SK-N-SH (cell line): ENCODE results near the gene SPTBN1. TPM values are rescaled to one million over a fixed set of nuclear protein-coding genes. Genes with fewer than 3 reads are reported as not detected.
A peak's percentile ranks its signal among the peaks of the same experiment; 100 is the strongest.

Source experiments
- CTCF ChIA-PET: fragments of 300-600, 350-600 bp; formaldehyde crosslinking; extraction: SDS; loops from one replicate; lab custom pipeline; 2021; lab: Yijun Ruan, JAX
- POLR2A ChIA-PET: fragments of 350-600 bp; sonication (Branson Sonifier 250); formaldehyde crosslinking; extraction: SDS; loops from one replicate; lab custom pipeline; 2020; ENCODE audit warnings: antibody characterized with exemption, inconsistent platforms; lab: Yijun Ruan, JAX
- DNase-seq: peaks from one replicate; pipeline ENCODE4 v3.0.0; 2012
- H2AFZ ChIP-seq: fragments of 200-600 bp; sonication (generic); 2 replicates; pipeline ENCODE4 v1.8.1; 2016; ENCODE audit warnings: antibody characterized with exemption, mild to moderate bottlenecking, low read depth
- H3F3A ChIP-seq: fragments of 200-600 bp; sonication (generic); replicated peaks from 2 replicates; pipeline ENCODE3; 2016; ENCODE audit warnings: antibody characterized with exemption, mild to moderate bottlenecking; ENCODE audit not compliant: insufficient read depth
- H3K27ac ChIP-seq, 2 experiments: fragments of 200-500 bp in 1 of 2; fragments of 200-600 bp in 1 of 2; sonication (Bioruptor generic) in 1 of 2; sonication (generic), shearing (Covaris generic) in 1 of 2; 2 replicates each; pipeline versions ENCODE4 v1.5.1 to v1.6.1; 2014 to 2016; ENCODE audit warnings: low read depth in 2 of 2, inconsistent platforms in 1 of 2, low read length in 1 of 2, mild to moderate bottlenecking in 1 of 2, mixed read lengths in 1 of 2
- H3K27me3 ChIP-seq: fragments of 200-600 bp; sonication (generic), shearing (Covaris generic); 2 replicates; pipeline ENCODE4 v1.6.1; 2016; ENCODE audit warnings: mixed run types; ENCODE audit not compliant: insufficient read depth
- H3K36me3 ChIP-seq, 2 experiments: fragments of 200-500 bp in 1 of 2; fragments of 200-600 bp in 1 of 2; sonication (Bioruptor generic) in 1 of 2; sonication (generic) in 1 of 2; replicated peaks in 1 of 2; 2 replicates each; pipeline versions ENCODE3 to v1.5.1; 2014 to 2016; ENCODE audit warnings: low read length in 1 of 2, mild to moderate bottlenecking in 1 of 2; ENCODE audit not compliant: insufficient read depth in 2 of 2, control insufficient read depth in 1 of 2
- H3K4me1 ChIP-seq, 2 experiments: fragments of 200-500 bp in 1 of 2; fragments of 200-600 bp in 1 of 2; sonication (Bioruptor generic) in 1 of 2; sonication (generic), shearing (Covaris generic) in 1 of 2; 2 replicates each; pipeline versions ENCODE4 v1.5.1 to v1.6.1; 2014 to 2016; ENCODE audit warnings: low read depth in 1 of 2, low read length in 1 of 2, mixed run types in 1 of 2; ENCODE audit not compliant: insufficient read depth in 2 of 2, control insufficient read depth in 1 of 2
- H3K4me2 ChIP-seq: fragments of 200-600 bp; sonication (generic), shearing (Covaris generic); 2 replicates; pipeline ENCODE4 v1.6.1; 2017; ENCODE audit warnings: mixed run types
- H3K4me3 ChIP-seq, 2 experiments: fragments of 200-500 bp in 1 of 2; fragments of 200-600 bp in 1 of 2; sonication (Bioruptor generic) in 1 of 2; sonication (generic), shearing (Covaris generic) in 1 of 2; 2 replicates each; pipeline versions ENCODE4 v1.5.1 to v1.8.1; 2014 to 2016; ENCODE audit warnings: low read depth in 2 of 2, inconsistent platforms in 1 of 2, low read length in 1 of 2, mild to moderate bottlenecking in 1 of 2, mixed read lengths in 1 of 2, moderate library complexity in 1 of 2
- H3K79me2 ChIP-seq: fragments of 200-600 bp; sonication (generic); 2 replicates; pipeline ENCODE4 v1.8.1; 2017; ENCODE audit warnings: mild to moderate bottlenecking; ENCODE audit not compliant: insufficient read depth
- H3K9ac ChIP-seq: fragments of 200-600 bp; sonication (generic); 2 replicates; pipeline ENCODE4 v1.6.1; 2017; ENCODE audit warnings: mixed run types
- H3K9me2 ChIP-seq: fragments of 200-600 bp; sonication (generic); 2 replicates; pipeline ENCODE4 v1.6.1; 2017; ENCODE audit warnings: mixed run types
- H3K9me3 ChIP-seq: fragments of 200-600 bp; sonication (generic); 2 replicates; pipeline ENCODE4 v1.6.1; 2017; ENCODE audit warnings: mixed run types, mild to moderate bottlenecking, moderate library complexity
- H4K20me1 ChIP-seq: fragments of 200-600 bp; sonication (generic); 2 replicates; pipeline ENCODE4 v1.6.1; 2017; ENCODE audit warnings: mild to moderate bottlenecking, mixed run types; ENCODE audit not compliant: insufficient read depth
- EP300 ChIP-seq, 2 experiments: IDR thresholded peaks; 2 replicates each; pipeline versions ENCODE4 v1.4.0 to v1.6.1; 2012; ENCODE audit warnings: borderline replicate concordance in 1 of 2, low read depth in 1 of 2, low read length in 1 of 2
- FOXJ3 ChIP-seq: sonication (generic); formaldehyde crosslinking; IDR thresholded peaks from 2 replicates; pipeline ENCODE4 v1.5.1; 2020; ENCODE audit warnings: mild to moderate bottlenecking, missing genetic modification reagents
- FOXM1 ChIP-seq: IDR thresholded peaks from 2 replicates; pipeline ENCODE4 v1.4.0; 2012; ENCODE audit warnings: low read depth, mild to moderate bottlenecking
- JUND ChIP-seq: IDR thresholded peaks from 2 replicates; pipeline ENCODE4 v1.4.0; 2012
- MEF2A ChIP-seq: IDR thresholded peaks from 2 replicates; pipeline ENCODE4 v1.4.0; 2012; ENCODE audit warnings: low read depth, borderline replicate concordance
- MXI1 ChIP-seq: IDR thresholded peaks from 2 replicates; pipeline ENCODE4 v1.6.1; 2012; ENCODE audit warnings: mild to moderate bottlenecking, low read depth, low read length, improper control_type of control experiment
- NFIC ChIP-seq: IDR thresholded peaks from 2 replicates; pipeline ENCODE4 v1.4.0; 2012; ENCODE audit warnings: borderline replicate concordance
- NRF1 ChIP-seq: IDR thresholded peaks from 2 replicates; pipeline ENCODE4 v1.6.1; 2012; ENCODE audit warnings: low read depth, mild to moderate bottlenecking, low read length
- WGBS: methylation state at CpG from one replicate; pipeline ENCODE4 v1.1.6; 2017; ENCODE audit warnings: low lambda C conversion rate; 5-methylcytosine and 5-hydroxymethylcytosine counted together
- polyA plus RNA-seq, 3 experiments: library from polyadenylated mRNA; depleted of rRNA; stranded (reverse); fragments of >200 nt; gene quantifications; 2 replicates each; pipeline ENCODE4 v1.2.3, GENCODE V29; 2012
- TF ChIP-seq, protein P1 (sequence below): IDR thresholded peaks from 2 replicates; pipeline ENCODE4 v1.4.0; 2012; ENCODE audit warnings: low read depth
- TF ChIP-seq, protein P2 (sequence below): fragments of 200-600 bp; sonication (generic); IDR thresholded peaks from 2 replicates; pipeline ENCODE4 v1.6.1; 2017; ENCODE audit warnings: antibody characterized with exemption, mild to moderate bottlenecking, moderate library complexity

The SPTBN1 gene
- polyA plus RNA-seq, 1 of the 3 experiments (the other 2 are of a cell fraction): 29.1 TPM

DNA sequence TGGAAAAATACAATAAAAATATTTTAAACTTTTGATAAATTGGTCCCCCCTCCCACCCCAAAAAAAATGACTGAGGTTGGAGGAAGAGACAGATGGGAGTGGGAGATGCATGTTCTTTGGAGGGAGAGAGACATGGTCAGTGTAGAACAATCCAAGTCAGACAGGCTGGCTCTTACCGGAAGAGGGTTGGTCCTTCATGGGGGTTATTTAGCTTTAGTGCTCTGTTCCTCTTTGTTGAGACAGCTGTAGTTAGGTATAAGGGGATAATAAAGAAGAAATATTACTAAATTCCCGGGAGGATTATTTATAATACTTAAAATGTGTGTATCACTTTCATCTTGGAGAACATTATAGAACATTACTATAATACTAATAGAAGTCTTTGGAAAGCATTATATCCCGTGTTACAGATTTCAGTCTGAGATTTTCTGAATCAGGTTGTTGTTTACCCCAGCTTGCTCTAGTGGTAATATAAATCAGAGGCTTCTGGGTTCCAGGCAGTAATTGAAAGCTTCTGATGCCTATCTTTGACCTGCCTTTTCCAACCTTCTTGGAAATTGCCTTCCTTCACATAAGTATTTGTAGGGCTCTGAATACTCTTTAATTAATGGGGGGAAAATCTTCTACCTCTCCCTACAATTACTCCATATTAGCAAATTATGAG lies 87.7 kb downstream of the SPTBN1 start:
- no peak for DNase-seq
- POLR2A ChIA-PET: no interaction called here
- Histone ChIP-seq H3K36me3 (peaks cover 3 to 14% of the 10 kb centered on the region in 2 experiments), H3K27me3 (no peaks in the 10 kb centered on the region), H3K79me2 (peaks cover 58% of the 10 kb centered on the region)
- 89% methylated on average over 3 of the region's 3 CpGs for WGBS
- TF ChIP-seq MXI1 (no peak), MEF2A (no peak), EP300 (IDR thresholded peaks at IDR 0.05; ENCODE audit: borderline replicate concordance in 1 of 2, low read depth in 1 of 2, low read length in 1 of 2) (no peak)
- TF ChIP-seq, all 33 proteins: peak for 0
- Histone ChIP-seq H3K4me3 (no peak overlapping the region), H3K9me3 (no peaks in the 10 kb centered on the region), H3K9me2 (no peaks in the 10 kb centered on the region), H3K9ac (no peak overlapping the region), H3K4me2 (no peak overlapping the region), H3K4me1 (peaks cover 0 to 2% of the 10 kb centered on the region in 2 experiments; a peak in 1 of 4 replicates), H4K20me1 (peaks cover 14% of the 10 kb centered on the region; the same call in 1 of the 2 replicates), H2AFZ (no peak overlapping the region), H3F3A (peaks cover 9% of the 10 kb centered on the region), H3K27ac (no peak overlapping the region)
- CTCF ChIA-PET: no interaction called here

DNA sequence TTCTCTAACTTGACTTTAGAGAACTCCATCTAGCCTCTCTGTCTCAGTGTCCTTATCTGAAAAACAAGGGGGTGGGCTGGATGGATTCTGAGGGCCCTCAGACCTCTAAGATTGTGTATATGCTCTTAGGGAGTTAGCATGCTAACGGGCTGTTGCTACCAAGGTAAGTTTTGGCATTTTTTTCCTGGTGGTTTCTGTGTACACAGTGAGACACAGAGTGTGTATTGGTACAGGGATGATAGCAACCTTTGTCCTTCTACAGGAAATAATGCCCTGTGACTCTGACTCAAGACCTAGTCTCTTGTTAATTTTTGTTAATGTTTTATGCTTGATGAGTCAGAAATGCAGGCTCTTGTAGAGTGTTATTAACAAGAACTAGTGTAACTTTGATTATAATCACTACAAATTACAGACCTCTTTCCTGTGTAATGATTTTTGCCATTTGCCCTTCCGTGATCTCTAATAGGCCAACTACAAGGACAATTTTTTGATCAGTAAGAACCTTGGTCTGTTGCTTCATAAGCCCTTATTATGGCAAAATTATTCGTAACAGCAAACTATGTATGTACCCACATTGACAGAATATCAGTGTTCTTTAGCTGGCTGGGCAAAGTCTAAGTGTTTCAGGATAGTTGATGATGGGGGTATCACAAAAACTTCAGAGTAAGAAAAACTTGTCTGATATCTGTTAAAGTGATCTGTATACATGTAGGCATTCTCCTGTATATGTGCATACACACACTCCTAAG lies 89.7 kb downstream of the SPTBN1 start:
- no peaks in the 10 kb centered on the region for H3K9me3 ChIP-seq
- H3F3A ChIP-seq: peaks cover 9% of the 10 kb centered on the region
- H3K9me2 ChIP-seq: no peaks in the 10 kb centered on the region
- no peak overlapping the region for H3K9ac ChIP-seq
- H3K4me2 ChIP-seq: no peak overlapping the region
- H3K27me3 ChIP-seq: no peaks in the 10 kb centered on the region
- H4K20me1 ChIP-seq: peaks cover 14% of the 10 kb centered on the region; the same call in 1 of the 2 replicates
- H3K79me2 ChIP-seq: peaks cover 49% of the 10 kb centered on the region
- CTCF ChIA-PET: interaction anchor here (1.2 kb wide), 1 partner anchor 111 kb away, joined by 3 read pairs; no protein-coding TSS in a partner anchor
- peaks cover 0 to 12% of the 10 kb centered on the region in 2 experiments; a peak in 1 of 4 replicates for H3K4me1 ChIP-seq
- POLR2A ChIA-PET: no interaction called here
- no peak for TF ChIP-seq NRF1
- TF ChIP-seq NFIC: no peak
- TF ChIP-seq JUND: no peak
- TF ChIP-seq, protein P1, sequence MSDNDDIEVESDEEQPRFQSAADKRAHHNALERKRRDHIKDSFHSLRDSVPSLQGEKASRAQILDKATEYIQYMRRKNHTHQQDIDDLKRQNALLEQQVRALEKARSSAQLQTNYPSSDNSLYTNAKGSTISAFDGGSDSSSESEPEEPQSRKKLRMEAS: no peak
- no peak for TF ChIP-seq FOXJ3 (CRISPR knock-in tag)
- TF ChIP-seq, protein P2, sequence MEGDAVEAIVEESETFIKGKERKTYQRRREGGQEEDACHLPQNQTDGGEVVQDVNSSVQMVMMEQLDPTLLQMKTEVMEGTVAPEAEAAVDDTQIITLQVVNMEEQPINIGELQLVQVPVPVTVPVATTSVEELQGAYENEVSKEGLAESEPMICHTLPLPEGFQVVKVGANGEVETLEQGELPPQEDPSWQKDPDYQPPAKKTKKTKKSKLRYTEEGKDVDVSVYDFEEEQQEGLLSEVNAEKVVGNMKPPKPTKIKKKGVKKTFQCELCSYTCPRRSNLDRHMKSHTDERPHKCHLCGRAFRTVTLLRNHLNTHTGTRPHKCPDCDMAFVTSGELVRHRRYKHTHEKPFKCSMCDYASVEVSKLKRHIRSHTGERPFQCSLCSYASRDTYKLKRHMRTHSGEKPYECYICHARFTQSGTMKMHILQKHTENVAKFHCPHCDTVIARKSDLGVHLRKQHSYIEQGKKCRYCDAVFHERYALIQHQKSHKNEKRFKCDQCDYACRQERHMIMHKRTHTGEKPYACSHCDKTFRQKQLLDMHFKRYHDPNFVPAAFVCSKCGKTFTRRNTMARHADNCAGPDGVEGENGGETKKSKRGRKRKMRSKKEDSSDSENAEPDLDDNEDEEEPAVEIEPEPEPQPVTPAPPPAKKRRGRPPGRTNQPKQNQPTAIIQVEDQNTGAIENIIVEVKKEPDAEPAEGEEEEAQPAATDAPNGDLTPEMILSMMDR: no peak
- TF ChIP-seq FOXM1: no peak
- TF ChIP-seq MEF2A: no peak
- WGBS: 74% methylated on average over 3 of the region's 3 CpGs
- no peak for DNase-seq
- peaks cover 3 to 14% of the 10 kb centered on the region in 2 experiments for H3K36me3 ChIP-seq
- H3K4me3 ChIP-seq: no peak overlapping the region
- peak overlapping the region in 1 of 2 experiments; percentile 26; a peak in 1 of 4 replicates for H3K27ac ChIP-seq
- no peak overlapping the region for H2AFZ ChIP-seq
